Breast epithelium (tissue), 4 donors: ENCODE data around the gene HIPK3. TPM values are rescaled to one million over a fixed set of nuclear protein-coding genes. Genes with fewer than 3 reads are reported as not detected.

ENCODE experiments used
- DNase-seq, 2 donors: peaks; one replicate each; pipeline ENCODE4 v3.0.0-alpha.2; 2019; ENCODE audit warnings: low spot score in 2 of 2
- H3K27ac ChIP-seq, 2 donors: fragments of 200-600 bp; sonication (generic) in 1 of 2; one replicate each; pipeline ENCODE4 v1.5.1; 2016 to 2019; ENCODE audit warnings: mild to moderate bottlenecking in 1 of 2
- H3K27me3 ChIP-seq, 2 donors: fragments of 200-600 bp; sonication (generic) in 1 of 2; one replicate each; pipeline versions ENCODE4 v1.5.1 to v1.6.0; 2017 to 2019; ENCODE audit warnings: control low read depth in 1 of 2, mild to moderate bottlenecking in 1 of 2
- H3K36me3 ChIP-seq: fragments of 200-600 bp; one replicate; pipeline ENCODE4 v1.5.1; 2019
- H3K4me1 ChIP-seq, 2 donors: fragments of 200-600 bp; sonication (generic); one replicate each; pipeline ENCODE4 v1.5.1; 2016 to 2019; ENCODE audit warnings: control low read depth in 1 of 2
- H3K4me3 ChIP-seq, 3 donors: fragments of 200-600 bp; sonication (generic); 1 replicate in 2 of 3; 2 replicates in 1 of 3; pipeline ENCODE4 v1.5.1; 2016 to 2019; ENCODE audit warnings: mild to moderate bottlenecking in 3 of 3, moderate library complexity in 2 of 3
- H3K9me3 ChIP-seq, 2 donors: fragments of 200-600 bp; sonication (generic) in 1 of 2; one replicate each; pipeline ENCODE4 v1.5.1; 2016 to 2019; ENCODE audit warnings: control low read depth in 1 of 2
- POLR2A ChIP-seq: fragments of 450-650 bp; IDR thresholded peaks from one replicate; pipeline ENCODE4 v1.6.1; 2016; ENCODE audit warnings: antibody characterized with exemption, mild to moderate bottlenecking, moderate library complexity
- POLR2AphosphoS5 ChIP-seq, 3 donors: sonication (generic); formaldehyde crosslinking; IDR thresholded peaks; one replicate each; pipeline ENCODE4 v1.6.1; 2017; ENCODE audit warnings: antibody characterized with exemption in 3 of 3
- intact Hi-C: fragments of 100-400 bp; cut with DNase I; formaldehyde crosslinking; loops from one replicate; pipeline ENCODE4 v1.15.1; 2023; ENCODE audit warnings: low total_unique reads
- total RNA-seq, 3 donors: library from RNA; depleted of rRNA; stranded (reverse); fragments of >200 nt; gene quantifications; one replicate each; pipeline ENCODE4 v1.1.0, GENCODE V29; 2016
- TF ChIP-seq, protein P1 (sequence below), 3 donors: fragments of 450-650 bp; IDR thresholded peaks; one replicate each; pipeline ENCODE4 v1.5.1; 2016 to 2017; ENCODE audit warnings: antibody characterized with exemption in 3 of 3, mild to moderate bottlenecking in 3 of 3, moderate library complexity in 3 of 3

Gene HIPK3
- total RNA-seq, 3 donors from 2014 or later, result 200 to 223 (median 202) TPM

DNA sequence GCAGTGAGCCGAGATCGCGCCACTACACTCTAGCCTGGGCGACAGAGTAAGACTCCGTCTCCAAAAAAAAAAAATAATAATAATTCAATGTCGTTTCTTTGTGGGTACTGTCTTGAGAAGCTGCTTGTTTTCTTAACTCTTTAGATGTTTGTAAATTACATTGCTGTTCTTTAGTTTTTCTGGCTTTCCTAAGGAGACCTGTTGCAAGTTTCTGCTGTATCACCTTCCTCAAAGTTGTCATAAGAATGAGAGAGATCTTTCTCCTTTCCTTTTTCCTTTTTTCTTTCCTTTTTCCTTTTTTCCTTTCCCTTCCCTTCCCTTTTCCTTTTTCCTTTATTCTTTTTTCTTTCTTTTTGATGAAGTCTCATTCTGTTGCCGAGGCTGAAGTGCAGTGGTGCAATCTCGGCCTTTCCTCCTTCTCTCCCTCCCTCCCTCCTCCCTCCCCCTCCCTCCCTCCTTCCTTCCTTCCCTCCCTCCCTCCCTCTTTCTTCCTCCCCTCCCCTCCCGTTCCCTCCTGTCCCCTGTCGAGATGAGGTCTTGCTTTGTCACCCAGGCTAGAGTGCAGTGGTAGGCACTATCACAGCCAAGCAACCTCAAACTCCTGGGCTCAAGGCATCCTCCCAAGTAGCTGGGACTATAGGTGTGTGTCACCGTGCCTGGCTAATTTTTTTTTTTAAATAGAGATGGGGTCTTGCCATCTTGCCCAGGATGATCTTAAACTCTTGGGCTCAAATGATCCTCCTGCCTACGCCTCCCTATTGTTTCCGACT is 15.3 kb downstream of the HIPK3 start:
- Histone ChIP-seq H3K4me1 (peaks cover 0 to 5% of the 10 kb centered on the region in 2 donors), H3K27ac (no peak overlapping the region)

GRCh38 chr11:33273656-33274055 is 16.5 kb downstream of the HIPK3 start:
- no peaks in the 10 kb centered on the region for H3K36me3 ChIP-seq
- H3K9me3 ChIP-seq, result no peaks in the 10 kb centered on the region
- H3K4me3 ChIP-seq, result no peak overlapping the region
- intact Hi-C loops, result no loop called here
- no peak for DNase-seq
- no peak overlapping the region for H3K27ac ChIP-seq
- H3K27me3 ChIP-seq, result no peaks in the 10 kb centered on the region
- TF ChIP-seq POLR2AphosphoS5 (IDR thresholded peaks at IDR 0.05) (no peak), POLR2A (no peak)
- TF ChIP-seq, protein P1, sequence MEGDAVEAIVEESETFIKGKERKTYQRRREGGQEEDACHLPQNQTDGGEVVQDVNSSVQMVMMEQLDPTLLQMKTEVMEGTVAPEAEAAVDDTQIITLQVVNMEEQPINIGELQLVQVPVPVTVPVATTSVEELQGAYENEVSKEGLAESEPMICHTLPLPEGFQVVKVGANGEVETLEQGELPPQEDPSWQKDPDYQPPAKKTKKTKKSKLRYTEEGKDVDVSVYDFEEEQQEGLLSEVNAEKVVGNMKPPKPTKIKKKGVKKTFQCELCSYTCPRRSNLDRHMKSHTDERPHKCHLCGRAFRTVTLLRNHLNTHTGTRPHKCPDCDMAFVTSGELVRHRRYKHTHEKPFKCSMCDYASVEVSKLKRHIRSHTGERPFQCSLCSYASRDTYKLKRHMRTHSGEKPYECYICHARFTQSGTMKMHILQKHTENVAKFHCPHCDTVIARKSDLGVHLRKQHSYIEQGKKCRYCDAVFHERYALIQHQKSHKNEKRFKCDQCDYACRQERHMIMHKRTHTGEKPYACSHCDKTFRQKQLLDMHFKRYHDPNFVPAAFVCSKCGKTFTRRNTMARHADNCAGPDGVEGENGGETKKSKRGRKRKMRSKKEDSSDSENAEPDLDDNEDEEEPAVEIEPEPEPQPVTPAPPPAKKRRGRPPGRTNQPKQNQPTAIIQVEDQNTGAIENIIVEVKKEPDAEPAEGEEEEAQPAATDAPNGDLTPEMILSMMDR (IDR thresholded peaks at IDR 0.05), result no peak
- peaks cover 0 to 4% of the 10 kb centered on the region in 2 donors for H3K4me1 ChIP-seq

More for the DNA sequence above, 15.3 kb downstream of the HIPK3 start:
- DNase-seq, result no peak
- intact Hi-C loops, result no loop called here
- no peaks in the 10 kb centered on the region for H3K9me3 ChIP-seq
- H3K36me3 ChIP-seq, result no peaks in the 10 kb centered on the region
- H3K4me3 ChIP-seq, result no peak overlapping the region
- no peak for TF ChIP-seq POLR2A
- TF ChIP-seq, protein P1 (IDR thresholded peaks at IDR 0.05), result no peak
- no peak for TF ChIP-seq POLR2AphosphoS5 (IDR thresholded peaks at IDR 0.05)
- H3K27me3 ChIP-seq, result no peaks in the 10 kb centered on the region

- intact Hi-C loops, result no loop called here
- no peak for DNase-seq
- H3K4me1 ChIP-seq, result no peaks in the 10 kb centered on the region
Measured at GRCh38 chr11:33280411-33280810, 23.2 kb downstream of the HIPK3 start.

GRCh38 chr11:33281758-33282157 is 24.6 kb downstream of the HIPK3 start:
- Histone ChIP-seq H3K27me3 (no peaks in the 10 kb centered on the region), H3K4me1 (no peaks in the 10 kb centered on the region), H3K36me3 (no peaks in the 10 kb centered on the region), H3K27ac (no peak overlapping the region), H3K9me3 (no peaks in the 10 kb centered on the region), H3K4me3 (no peak overlapping the region)
- intact Hi-C loops, result no loop called here
- no peak for TF ChIP-seq POLR2AphosphoS5 (IDR thresholded peaks at IDR 0.05)
- TF ChIP-seq, protein P1 (IDR thresholded peaks at IDR 0.05), result no peak
- no peak for TF ChIP-seq POLR2A
- DNase-seq, result no peak

More at GRCh38 chr11:33280411-33280810, 23.2 kb downstream of the HIPK3 start:
- no peaks in the 10 kb centered on the region for H3K9me3 ChIP-seq
- no peaks in the 10 kb centered on the region for H3K27me3 ChIP-seq
- no peaks in the 10 kb centered on the region for H3K36me3 ChIP-seq
- H3K27ac ChIP-seq, result no peak overlapping the region
- H3K4me3 ChIP-seq, result no peak overlapping the region
- TF ChIP-seq POLR2A, result no peak
- TF ChIP-seq, protein P1 (IDR thresholded peaks at IDR 0.05), result no peak
- TF ChIP-seq POLR2AphosphoS5 (IDR thresholded peaks at IDR 0.05), result no peak

DNA sequence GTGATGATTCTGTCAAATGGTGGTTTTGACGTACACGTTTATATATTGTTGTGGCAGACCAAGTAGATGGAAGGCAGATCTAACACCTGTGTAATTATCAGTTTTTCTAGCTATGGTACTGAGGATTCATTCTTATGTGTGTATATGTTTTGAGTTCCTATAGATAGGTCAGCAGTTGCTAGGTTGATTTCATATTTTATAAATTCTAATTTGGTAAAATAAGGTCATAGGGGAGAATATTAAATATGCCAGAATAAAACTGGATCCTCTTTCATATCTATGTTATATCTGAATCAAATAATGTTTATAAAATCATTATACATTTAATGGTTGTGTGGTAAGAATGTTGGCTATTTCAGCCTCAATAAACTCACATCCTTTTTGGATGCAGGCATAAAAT is 27.6 kb downstream of the HIPK3 start:
- Histone ChIP-seq H3K9me3 (no peaks in the 10 kb centered on the region), H3K4me3 (no peak overlapping the region), H3K4me1 (no peaks in the 10 kb centered on the region), H3K36me3 (no peaks in the 10 kb centered on the region), H3K27ac (no peak overlapping the region), H3K27me3 (no peaks in the 10 kb centered on the region)
- TF ChIP-seq POLR2A (no peak), POLR2AphosphoS5 (IDR thresholded peaks at IDR 0.05) (no peak)
- TF ChIP-seq, protein P1 (IDR thresholded peaks at IDR 0.05), result no peak
- intact Hi-C loops, result no loop called here
- no peak for DNase-seq
